ENCODE results near the gene MYH2. TPM values are rescaled to one million over a fixed set of nuclear protein-coding genes. Genes with fewer than 3 reads are reported as not detected.

MYH2 gene
- polyA plus RNA-seq, 3 donors = not detected

GRCh38 chr17:10513299-10514067 is 36.0 kb downstream of the MYH2 start:
- Histone ChIP-seq H3K4me2 (replicated peaks; ENCODE audit: extremely low read depth, low read length, poor library complexity, severe bottlenecking) (no peak overlapping the region), H3K9me3 (replicated peaks in 1 of 2; ENCODE audit: control insufficient read depth in 1 of 2, insufficient read depth in 1 of 2, low read length in 2 of 2) (no peaks in the 10 kb centered on the region), H3K27me3 (ENCODE audit: control insufficient read depth in 2 of 2, insufficient read depth in 2 of 2, low read length in 2 of 2) (no peaks in the 10 kb centered on the region), H4K20me1 (ENCODE audit: insufficient read depth, low read length) (no peaks in the 10 kb centered on the region), H2AFZ (ENCODE audit: insufficient read depth, low read depth, low read length, poor library complexity, severe bottlenecking) (no peak overlapping the region), H3K9ac (ENCODE audit: insufficient read depth, low read length, poor library complexity, severe bottlenecking) (no peak overlapping the region), H3K4me1 (ENCODE audit: control insufficient read depth in 1 of 2, insufficient read depth in 2 of 2, low read length in 2 of 2) (no peaks in the 10 kb centered on the region), H3K36me3 (replicated peaks in 1 of 2; ENCODE audit: control insufficient read depth in 1 of 2, insufficient read depth in 2 of 2, low read length in 2 of 2) (no peaks in the 10 kb centered on the region), H3K79me2 (ENCODE audit: insufficient read depth, low read length) (no peaks in the 10 kb centered on the region), H3K4me3 (replicated peaks in 1 of 3; ENCODE audit: low read depth in 2 of 3, low read length in 3 of 3) (no peak overlapping the region), H3K27ac (ENCODE audit: low read depth in 1 of 2, low read length in 2 of 2) (no peak overlapping the region)
- Mint-ChIP-seq H3K4me3 (no peak overlapping the region), H3K27me3 (ENCODE audit: low read depth in 3 of 3) (peaks cover 0 to 5% (median 0%) of the 10 kb centered on the region in 3 donors), H3K9me3 (peaks cover 0 to 2% (median 0%) of the 10 kb centered on the region in 7 donors), H3K4me1 (no peaks in the 10 kb centered on the region), H3K27ac (no peak overlapping the region), H3K36me3 (no peaks in the 10 kb centered on the region)
- DNase-seq = no peak
- TF ChIP-seq CTCF (IDR thresholded peaks at IDR 0.05) = no peak
- intact Hi-C loops (cut with micrococcal nuclease) = no loop called here
- 83% methylated on average over 1 of the region's 6 CpGs for WGBS (ENCODE audit: insufficient coverage)

- whole genome bisulfite sequencing (ENCODE audit: insufficient coverage) = 50% methylated on average over 1 of the region's 2 CpGs
- Histone ChIP-seq H3K9me3 (replicated peaks in 1 of 2; ENCODE audit: control insufficient read depth in 1 of 2, insufficient read depth in 1 of 2, low read length in 2 of 2) (no peaks in the 10 kb centered on the region), H3K36me3 (replicated peaks in 1 of 2; ENCODE audit: control insufficient read depth in 1 of 2, insufficient read depth in 2 of 2, low read length in 2 of 2) (no peaks in the 10 kb centered on the region), H3K4me3 (replicated peaks in 1 of 3; ENCODE audit: low read depth in 2 of 3, low read length in 3 of 3) (no peak overlapping the region), H3K4me2 (replicated peaks; ENCODE audit: extremely low read depth, low read length, poor library complexity, severe bottlenecking) (no peak overlapping the region), H2AFZ (ENCODE audit: insufficient read depth, low read depth, low read length, poor library complexity, severe bottlenecking) (no peak overlapping the region), H3K79me2 (ENCODE audit: insufficient read depth, low read length) (no peaks in the 10 kb centered on the region), H3K27me3 (ENCODE audit: control insufficient read depth in 2 of 2, insufficient read depth in 2 of 2, low read length in 2 of 2) (no peaks in the 10 kb centered on the region), H4K20me1 (ENCODE audit: insufficient read depth, low read length) (no peaks in the 10 kb centered on the region), H3K27ac (ENCODE audit: low read depth in 1 of 2, low read length in 2 of 2) (no peak overlapping the region), H3K4me1 (ENCODE audit: control insufficient read depth in 1 of 2, insufficient read depth in 2 of 2, low read length in 2 of 2) (no peaks in the 10 kb centered on the region), H3K9ac (ENCODE audit: insufficient read depth, low read length, poor library complexity, severe bottlenecking) (no peak overlapping the region)
- H3K27me3 Mint-ChIP-seq (ENCODE audit: low read depth in 3 of 3) = peaks cover 0 to 5% (median 0%) of the 10 kb centered on the region in 3 donors
- H3K9me3 Mint-ChIP-seq = peaks cover 0 to 2% (median 0%) of the 10 kb centered on the region in 7 donors
- no peak overlapping the region for H3K4me3 Mint-ChIP-seq
- intact Hi-C loops (cut with micrococcal nuclease) = no loop called here
- no peaks in the 10 kb centered on the region for H3K36me3 Mint-ChIP-seq
- no peak overlapping the region for H3K27ac Mint-ChIP-seq
- H3K4me1 Mint-ChIP-seq = no peaks in the 10 kb centered on the region
- DNase-seq = no peak
- no peak for TF ChIP-seq CTCF (IDR thresholded peaks at IDR 0.05)
These were observed 36.6 kb downstream of the MYH2 start for GRCh38 chr17:10512856-10513255.
